SK-N-MC (cell line): Measurements from ENCODE around the gene CCDC28B.

Experiments
- EZH2 ChIP-seq: fragments of 200-600 bp; sonication (generic); IDR thresholded peaks from one replicate; pipeline ENCODE4 v1.6.1; 2017; ENCODE audit warnings: antibody characterized with exemption
- FOXP2 ChIP-seq: optimal IDR thresholded peaks from 2 replicates; pipeline ENCODE3; 2011; ENCODE audit warnings: mild to moderate bottlenecking, moderate library complexity; ENCODE audit not compliant: insufficient read depth; ENCODE audit errors: extremely low read length, control extremely low read depth
- POLR2AphosphoS5 ChIP-seq: IDR thresholded peaks from 2 replicates; pipeline ENCODE4 v1.6.1; 2012; ENCODE audit warnings: mild to moderate bottlenecking, low read depth, low read length, borderline replicate concordance

DNA sequence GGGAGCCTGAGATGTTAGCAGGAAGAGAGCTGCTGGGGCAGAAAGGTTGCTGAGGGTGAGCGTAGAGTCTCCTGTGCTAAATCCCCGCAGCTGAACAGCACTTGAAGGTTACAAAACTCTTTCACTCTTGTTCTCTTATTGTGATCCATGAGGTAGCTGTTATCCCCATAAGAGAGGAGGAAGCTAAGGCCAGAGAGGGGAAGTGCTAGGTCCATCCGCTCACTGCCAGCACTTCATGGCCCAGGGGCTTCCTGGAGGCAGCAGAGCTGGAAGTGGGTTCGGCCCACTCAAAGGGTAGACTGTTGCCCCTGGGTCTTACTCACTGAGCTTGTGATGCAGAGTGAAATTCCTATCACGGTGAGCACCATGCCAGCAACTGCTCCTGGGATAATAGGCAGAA lies 16.2 kb downstream of the CCDC28B start:
- TF ChIP-seq POLR2AphosphoS5 (no peak), EZH2 (no peak), FOXP2 (no peak)
